Panc1 (cell line): ENCODE data around the gene PRR19. TPM values are rescaled to one million over a fixed set of nuclear protein-coding genes. Genes with fewer than 3 reads are reported as not detected.

ENCODE experiments used
- ATAC-seq: fragments of 200-7000 bp; cut with Tn5 transposase; 2 replicates; pipeline ENCODE4 v1.9.1; 2020; ENCODE audit warnings: mild to moderate bottlenecking, moderate library complexity
- BruUV-seq: library from RNA; stranded (reverse); fragments of 400-500 nt; replicated peaks from 2 replicates; lab custom pipeline; 2021; lab: Mats Ljungman, UMichigan
- CTCF ChIA-PET: fragments of 300-600 bp; sonication (Branson Sonifier 250); formaldehyde crosslinking; loops from one replicate; lab custom pipeline; 2022; ENCODE audit warnings: antibody characterized with exemption; lab: Charles Lee
- POLR2A ChIA-PET: fragments of 300-600 bp; sonication (Branson Sonifier 250); formaldehyde crosslinking; loops from one replicate; lab custom pipeline; 2022; ENCODE audit warnings: antibody characterized with exemption; lab: Charles Lee
- DNase-seq: peaks from one replicate; pipeline ENCODE4 v3.0.0-alpha.2; 2010; ENCODE audit warnings: low read depth, low spot score
- H3K27ac ChIP-seq: 2 replicates; pipeline ENCODE4 v1.5.1; 2011; ENCODE audit warnings: mild to moderate bottlenecking, low read length, inconsistent platforms
- H3K27me3 ChIP-seq: fragments of 200-500 bp; sonication (Bioruptor generic); 2 replicates; pipeline ENCODE4 v1.6.0; 2014; ENCODE audit warnings: low read length, inconsistent platforms; ENCODE audit not compliant: control insufficient read depth, insufficient read depth
- H3K36me3 ChIP-seq: fragments of 200-500 bp; sonication (Bioruptor generic); 2 replicates; pipeline ENCODE4 v1.5.1; 2014; ENCODE audit warnings: inconsistent platforms, mild to moderate bottlenecking, low read length, moderate library complexity; ENCODE audit not compliant: control insufficient read depth, insufficient read depth
- H3K4me1 ChIP-seq: 2 replicates; pipeline ENCODE4 v1.5.1; 2011; ENCODE audit warnings: inconsistent platforms, mild to moderate bottlenecking, low read length, moderate library complexity; ENCODE audit not compliant: control insufficient read depth, insufficient read depth
- H3K4me3 ChIP-seq, 2 experiments: 2 replicates each; pipeline ENCODE4 v1.5.1; 2011 to 2012; ENCODE audit warnings: low read depth in 2 of 2, low read length in 2 of 2, mild to moderate bottlenecking in 2 of 2, inconsistent platforms in 1 of 2, moderate library complexity in 1 of 2
- H3K9me3 ChIP-seq: fragments of 200-500 bp; sonication (Bioruptor generic); 2 replicates; pipeline ENCODE4 v1.5.1; 2014; ENCODE audit warnings: low read depth, mild to moderate bottlenecking, inconsistent platforms, low read length, moderate library complexity; ENCODE audit not compliant: control insufficient read depth, insufficient read depth
- POLR2AphosphoS5 ChIP-seq: IDR thresholded peaks from 2 replicates; pipeline ENCODE4 v1.6.1; 2012; ENCODE audit warnings: mild to moderate bottlenecking, low read depth, low read length, moderate library complexity
- REST ChIP-seq, 2 experiments: IDR thresholded peaks; 2 replicates each; pipeline ENCODE4 v1.6.1; 2011 to 2012; ENCODE audit warnings: low read depth in 2 of 2, control low read depth in 1 of 2, low read length in 1 of 2, mild to moderate bottlenecking in 1 of 2, moderate library complexity in 1 of 2; ENCODE audit not compliant: insufficient read depth in 1 of 2
- SIN3A ChIP-seq: IDR thresholded peaks from 2 replicates; pipeline ENCODE4 v1.6.1; 2012; ENCODE audit warnings: low read depth, mild to moderate bottlenecking, low read length, moderate library complexity, borderline replicate concordance; ENCODE audit not compliant: insufficient read depth
- TCF7L2 ChIP-seq: IDR thresholded peaks from 2 replicates; pipeline ENCODE4 v1.6.1; 2011; ENCODE audit warnings: mild to moderate bottlenecking, low read depth, low read length, inconsistent platforms
- in situ Hi-C: cut with HindIII; loops from 2 replicates; pipeline ENCODE4 v1.10.0; 2016; ENCODE audit warnings: low sequenced_read_pairs, low pct_unique_long_range_greater_than_20kb
- intact Hi-C: fragments of 100-400 bp; cut with micrococcal nuclease; formaldehyde crosslinking; loops from one replicate; pipeline ENCODE4 v1.10.0; 2022; ENCODE audit not compliant: unreplicated experiment
- total RNA-seq: library from RNA; stranded (reverse); gene quantifications from one replicate; pipeline ENCODE4 v1.2.1, GENCODE V29; 2021; ENCODE audit not compliant: unreplicated experiment
- TF ChIP-seq, protein P1 (sequence below): fragments of 450-650 bp; IDR thresholded peaks from 2 replicates; pipeline ENCODE4 v1.5.1; 2017; ENCODE audit warnings: mild to moderate bottlenecking

Gene PRR19
- total RNA-seq, 1 experiment from 2014 or later, result 2.1 TPM

GRCh38 chr19:42275517-42275916, 26.4 kb upstream of the PRR19 start:
- no peaks in the 10 kb centered on the region for H3K27me3 ChIP-seq
- no peak for DNase-seq
- in situ Hi-C loops, result no loop called here
- ATAC-seq, result no peak
- TF ChIP-seq, protein P1, sequence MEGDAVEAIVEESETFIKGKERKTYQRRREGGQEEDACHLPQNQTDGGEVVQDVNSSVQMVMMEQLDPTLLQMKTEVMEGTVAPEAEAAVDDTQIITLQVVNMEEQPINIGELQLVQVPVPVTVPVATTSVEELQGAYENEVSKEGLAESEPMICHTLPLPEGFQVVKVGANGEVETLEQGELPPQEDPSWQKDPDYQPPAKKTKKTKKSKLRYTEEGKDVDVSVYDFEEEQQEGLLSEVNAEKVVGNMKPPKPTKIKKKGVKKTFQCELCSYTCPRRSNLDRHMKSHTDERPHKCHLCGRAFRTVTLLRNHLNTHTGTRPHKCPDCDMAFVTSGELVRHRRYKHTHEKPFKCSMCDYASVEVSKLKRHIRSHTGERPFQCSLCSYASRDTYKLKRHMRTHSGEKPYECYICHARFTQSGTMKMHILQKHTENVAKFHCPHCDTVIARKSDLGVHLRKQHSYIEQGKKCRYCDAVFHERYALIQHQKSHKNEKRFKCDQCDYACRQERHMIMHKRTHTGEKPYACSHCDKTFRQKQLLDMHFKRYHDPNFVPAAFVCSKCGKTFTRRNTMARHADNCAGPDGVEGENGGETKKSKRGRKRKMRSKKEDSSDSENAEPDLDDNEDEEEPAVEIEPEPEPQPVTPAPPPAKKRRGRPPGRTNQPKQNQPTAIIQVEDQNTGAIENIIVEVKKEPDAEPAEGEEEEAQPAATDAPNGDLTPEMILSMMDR, result no peak
- intact Hi-C loops, result no loop called here
- no peak overlapping the region for H3K4me3 ChIP-seq
- ChIA-PET CTCF (no interaction called here), POLR2A (no interaction called here)
- no peaks in the 10 kb centered on the region for H3K9me3 ChIP-seq
- no peaks in the 10 kb centered on the region for H3K36me3 ChIP-seq
- H3K4me1 ChIP-seq, result peaks cover 19% of the 10 kb centered on the region
- H3K27ac ChIP-seq, result no peak overlapping the region
- BruUV-seq, result no TSS peak

DNA sequence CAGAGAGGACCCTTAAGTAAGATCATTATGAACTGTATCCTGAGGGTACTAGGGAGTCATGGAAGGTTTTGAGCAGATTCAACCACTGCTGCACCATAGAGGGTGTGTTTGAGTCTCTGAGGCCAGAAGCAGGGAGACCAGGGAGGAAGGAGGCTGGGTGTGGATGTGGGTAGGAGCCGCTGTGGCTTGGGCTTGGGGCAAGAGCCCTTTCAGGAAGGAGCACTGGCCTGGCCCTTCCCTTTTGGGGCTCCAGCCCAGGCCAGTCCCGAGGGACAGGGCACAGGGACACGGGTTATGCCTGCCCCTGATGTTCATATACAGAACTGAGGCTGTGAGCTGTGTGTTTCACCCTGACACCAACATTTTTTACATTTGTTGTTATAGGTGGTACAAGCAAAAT, 25.6 kb upstream of the PRR19 start:
- peaks cover 20% of the 10 kb centered on the region for H3K4me1 ChIP-seq
- in situ Hi-C loops (no loop called here), intact Hi-C loops (no loop called here)
- H3K9me3 ChIP-seq, result no peaks in the 10 kb centered on the region
- ATAC-seq (no peak), DNase-seq (no peak)
- H3K27me3 ChIP-seq, result no peaks in the 10 kb centered on the region
- no peak overlapping the region for H3K27ac ChIP-seq
- no peak overlapping the region for H3K4me3 ChIP-seq
- no TSS peak for BruUV-seq
- ChIA-PET CTCF (no interaction called here), POLR2A (no interaction called here)
- TF ChIP-seq SIN3A (no peak), REST (IDR thresholded peaks at IDR 0.05; ENCODE audit: insufficient read depth in 1 of 2, low read depth in 2 of 2, low read length in 1 of 2) (no peak)
- TF ChIP-seq, protein P1, result no peak
- no peaks in the 10 kb centered on the region for H3K36me3 ChIP-seq

GRCh38 chr19:42276821-42277220, 25.1 kb upstream of the PRR19 start:
- ChIA-PET POLR2A (no interaction called here), CTCF (no interaction called here)
- no TSS peak for BruUV-seq
- H3K36me3 ChIP-seq, result no peaks in the 10 kb centered on the region
- in situ Hi-C loops (no loop called here), intact Hi-C loops (no loop called here)
- H3K4me3 ChIP-seq, result no peak overlapping the region
- no peak for DNase-seq
- ATAC-seq, result no peak
- no peaks in the 10 kb centered on the region for H3K27me3 ChIP-seq
- H3K27ac ChIP-seq, result no peak overlapping the region
- no peak for TF ChIP-seq POLR2AphosphoS5
- TF ChIP-seq SIN3A, result no peak
- no peak for TF ChIP-seq TCF7L2
- TF ChIP-seq REST (IDR thresholded peaks at IDR 0.05; ENCODE audit: insufficient read depth in 1 of 2, low read depth in 2 of 2, low read length in 1 of 2), result no peak
- TF ChIP-seq, protein P1, result no peak
- H3K9me3 ChIP-seq, result no peaks in the 10 kb centered on the region
- peaks cover 26% of the 10 kb centered on the region for H3K4me1 ChIP-seq
